ENCODE measurements around the gene ACADSB.

The ACADSB gene

GRCh38 chr10:123102673-123103072 lies 93.9 kb downstream of the ACADSB start:
- Histone ChIP-seq H3K27me3 (ENCODE audit: control insufficient read depth in 3 of 3, insufficient read depth in 3 of 3, low read depth in 1 of 3, low read length in 3 of 3) (peaks cover 0 to 19% (median 0%) of the 10 kb centered on the region in 3 experiments), H2BK15ac (ENCODE audit: low read length) (no peak overlapping the region), H3K9me3 (replicated peaks in 1 of 2; ENCODE audit: control insufficient read depth in 2 of 2, insufficient read depth in 1 of 2, low read depth in 1 of 2, low read length in 2 of 2) (peaks cover 0 to 1% of the 10 kb centered on the region in 2 donors), H3K4ac (ENCODE audit: low read length) (no peak overlapping the region), H3K27ac (replicated peaks; ENCODE audit: low read length) (no peak overlapping the region), H4K91ac (ENCODE audit: low read depth, low read length, poor library complexity) (no peak overlapping the region), H2BK5ac (ENCODE audit: low read length) (no peak overlapping the region), H2AFZ (ENCODE audit: low read length) (no peak overlapping the region), H3K4me3 (ENCODE audit: low read length in 2 of 2) (no peak overlapping the region), H3K23ac (ENCODE audit: low read depth, low read length, poor library complexity) (no peak overlapping the region), H3K4me1 (ENCODE audit: control insufficient read depth in 2 of 2, insufficient read depth in 1 of 2, low read depth in 1 of 2, low read length in 2 of 2) (no peaks in the 10 kb centered on the region), H2BK120ac (ENCODE audit: low read depth, low read length) (no peak overlapping the region), H3K79me1 (ENCODE audit: low read depth, low read length) (no peaks in the 10 kb centered on the region), H3K36me3 (replicated peaks in 1 of 2; ENCODE audit: control insufficient read depth in 2 of 2, insufficient read depth in 2 of 2, low read length in 2 of 2) (no peaks in the 10 kb centered on the region), H3K14ac (ENCODE audit: low read length) (no peak overlapping the region), H3K4me2 (ENCODE audit: insufficient read depth, low read length, poor library complexity, severe bottlenecking) (no peak overlapping the region), H3K9ac (ENCODE audit: low read depth, low read length, poor library complexity) (no peak overlapping the region), H4K8ac (ENCODE audit: low read depth, low read length) (no peak overlapping the region), H2BK12ac (ENCODE audit: low read length) (no peak overlapping the region), H2AK5ac (ENCODE audit: low read depth, low read length) (no peak overlapping the region), H3K18ac (ENCODE audit: low read length) (no peak overlapping the region)
- DNase-seq (ENCODE audit: low spot score) = no peak
- WGBS, 2 donors (ENCODE audit: extremely low coverage in 2 of 2, insufficient read length in 2 of 2, insufficient replicate concordance in 1 of 2) = no CpG with 5 or more reads among the region's 2 CpGs

- Histone ChIP-seq H3K27me3 (ENCODE audit: control insufficient read depth in 3 of 3, insufficient read depth in 3 of 3, low read depth in 1 of 3, low read length in 3 of 3) (peaks cover 0 to 21% (median 0%) of the 10 kb centered on the region in 3 experiments), H3K27ac (replicated peaks; ENCODE audit: low read length) (no peak overlapping the region), H3K79me1 (ENCODE audit: low read depth, low read length) (no peaks in the 10 kb centered on the region), H4K8ac (ENCODE audit: low read depth, low read length) (no peak overlapping the region), H3K23ac (ENCODE audit: low read depth, low read length, poor library complexity) (no peak overlapping the region), H3K4ac (ENCODE audit: low read length) (no peak overlapping the region), H2BK12ac (ENCODE audit: low read length) (no peak overlapping the region), H2AFZ (ENCODE audit: low read length) (no peak overlapping the region), H3K4me3 (ENCODE audit: low read length in 2 of 2) (no peak overlapping the region), H2AK5ac (ENCODE audit: low read depth, low read length) (no peak overlapping the region), H2BK120ac (ENCODE audit: low read depth, low read length) (no peak overlapping the region), H3K9ac (ENCODE audit: low read depth, low read length, poor library complexity) (no peak overlapping the region), H3K36me3 (replicated peaks in 1 of 2; ENCODE audit: control insufficient read depth in 2 of 2, insufficient read depth in 2 of 2, low read length in 2 of 2) (no peaks in the 10 kb centered on the region), H3K18ac (ENCODE audit: low read length) (no peak overlapping the region), H3K9me3 (replicated peaks in 1 of 2; ENCODE audit: control insufficient read depth in 2 of 2, insufficient read depth in 1 of 2, low read depth in 1 of 2, low read length in 2 of 2) (peaks cover 0 to 1% of the 10 kb centered on the region in 2 donors), H3K4me1 (ENCODE audit: control insufficient read depth in 2 of 2, insufficient read depth in 1 of 2, low read depth in 1 of 2, low read length in 2 of 2) (no peaks in the 10 kb centered on the region), H3K14ac (ENCODE audit: low read length) (no peak overlapping the region), H3K4me2 (ENCODE audit: insufficient read depth, low read length, poor library complexity, severe bottlenecking) (no peak overlapping the region), H2BK5ac (ENCODE audit: low read length) (no peak overlapping the region), H2BK15ac (ENCODE audit: low read length) (no peak overlapping the region), H4K91ac (ENCODE audit: low read depth, low read length, poor library complexity) (no peak overlapping the region)
- no peak for DNase-seq (ENCODE audit: low spot score)
- no CpG with 5 or more reads among the region's 9 CpGs for WGBS, 2 donors (ENCODE audit: extremely low coverage in 2 of 2, insufficient read length in 2 of 2, insufficient replicate concordance in 1 of 2)
Measured at GRCh38 chr10:123103944-123104343, 95.1 kb downstream of the ACADSB start.

All from neuronal stem cell (in vitro differentiated cells).